K562 (cell line): ENCODE results near the gene TMEM225B. TPM values are rescaled to one million over a fixed set of nuclear protein-coding genes. Genes with fewer than 3 reads are reported as not detected.
"Not testable (repeated sequence)": the region's sequence is repeated elsewhere in the genome, so short reads cannot be mapped to it uniquely, and the experiment has no call there.

ENCODE experiments used
- ATAC-seq: fragments of 200-7000 bp; cut with Tn5 transposase; 3 replicates; pipeline ENCODE4 v1.9.1; 2020; ENCODE audit warnings: moderate library complexity
- BruUV-seq: library from RNA; stranded (reverse); fragments of 400-500 nt; replicated peaks from 2 replicates; lab custom pipeline; 2021; lab: Mats Ljungman, UMichigan
- CTCF ChIA-PET: fragments of 300-600 bp; formaldehyde crosslinking; extraction: SDS; loops from one replicate; lab custom pipeline; 2021; ENCODE audit warnings: low intra/inter-chr PET ratio; lab: Yijun Ruan, JAX
- POLR2A ChIA-PET: fragments of 300-600, 350-650 bp; sonication (Branson Sonifier 250); formaldehyde crosslinking; extraction: SDS; loops from one replicate; lab custom pipeline; 2021; ENCODE audit warnings: antibody characterized with exemption, inconsistent platforms; lab: Yijun Ruan, JAX
- DNase-seq, 4 experiments: peaks; one replicate each; pipeline versions ENCODE4 v3.0.0 to v3.0.0-alpha.2; 2011 to 2018; ENCODE audit warnings: low spot score in 3 of 4, mixed read lengths in 3 of 4; ENCODE audit errors: extremely low read depth in 1 of 4
- FAIRE-seq: peaks from 2 replicates; lab custom pipeline; 2011; peaks lifted over from hg19 to GRCh38; lab: Jason Lieb, UNC
- H2AFZ ChIP-seq: 2 replicates; pipeline ENCODE4 v1.6.0; 2011; ENCODE audit warnings: low read depth, low read length, control low read depth, inconsistent platforms
- H3K27ac ChIP-seq: fragments of 200-600 bp; 3 replicates; pipeline ENCODE4 v1.8.0; 2011; ENCODE audit warnings: low read depth, mild to moderate bottlenecking, control low read depth, inconsistent platforms, low read length, moderate library complexity, mixed read lengths; ENCODE audit errors: extremely low read depth
- H3K27me3 ChIP-seq, 2 experiments: fragments of 300-600 bp in 1 of 2; 2 replicates in 1 of 2; 3 replicates in 1 of 2; pipeline versions ENCODE4 v1.6.0 to v1.8.0; 2011; ENCODE audit warnings: inconsistent platforms in 2 of 2, low read length in 2 of 2, mild to moderate bottlenecking in 1 of 2, mixed read lengths in 1 of 2, moderate library complexity in 1 of 2; ENCODE audit not compliant: control insufficient read depth in 2 of 2, insufficient read depth in 2 of 2
- H3K36me3 ChIP-seq: fragments of 300-600 bp; 3 replicates; pipeline ENCODE4 v1.8.0; 2011; ENCODE audit warnings: mild to moderate bottlenecking, low read length, inconsistent platforms; ENCODE audit not compliant: control insufficient read depth, insufficient read depth
- H3K4me1 ChIP-seq, 2 experiments: fragments of 200-600 bp in 1 of 2; replicated peaks in 1 of 2; 2 replicates in 1 of 2; 3 replicates in 1 of 2; pipeline versions ENCODE4 v1.5.1 to v1.8.0; 2011; ENCODE audit warnings: inconsistent platforms in 2 of 2, low read length in 2 of 2, mild to moderate bottlenecking in 1 of 2, mixed read lengths in 1 of 2, moderate library complexity in 1 of 2; ENCODE audit not compliant: control insufficient read depth in 2 of 2, insufficient read depth in 2 of 2
- H3K4me2 ChIP-seq: 2 replicates; pipeline ENCODE4 v1.6.1; 2011; ENCODE audit warnings: low read length, control low read depth, inconsistent platforms, mixed read lengths; ENCODE audit not compliant: insufficient read depth
- H3K4me3 ChIP-seq: fragments of 200-600 bp; sonication (generic), shearing (Covaris generic); 2 replicates; pipeline ENCODE4 v1.5.1; 2016; ENCODE audit warnings: control low read depth, inconsistent platforms
- H3K79me2 ChIP-seq: fragments of 200-600 bp; 3 replicates; pipeline ENCODE4 v1.8.0; 2011; ENCODE audit warnings: low read length, inconsistent platforms; ENCODE audit not compliant: control insufficient read depth, insufficient read depth
- H3K9ac ChIP-seq, 2 experiments: 2 replicates each; pipeline versions ENCODE4 v1.6.0 to v1.6.1; 2011; ENCODE audit warnings: low read depth in 2 of 2, low read length in 2 of 2, control low read depth in 1 of 2, inconsistent platforms in 1 of 2, mild to moderate bottlenecking in 1 of 2, mixed read lengths in 1 of 2; ENCODE audit not compliant: insufficient read depth in 1 of 2
- H3K9me1 ChIP-seq: one replicate; pipeline ENCODE4 v1.6.0; 2011; ENCODE audit warnings: inconsistent platforms, mild to moderate bottlenecking, low read length, moderate library complexity; ENCODE audit not compliant: control insufficient read depth, insufficient read depth
- H3K9me3 ChIP-seq: replicated peaks from 2 replicates; pipeline ENCODE4 v1.5.1; 2011; ENCODE audit warnings: low read depth, low read length, inconsistent platforms; ENCODE audit not compliant: control insufficient read depth, insufficient read depth
- H4K20me1 ChIP-seq: replicated peaks from 2 replicates; pipeline ENCODE4 v1.6.1; 2011; ENCODE audit warnings: low read length, inconsistent platforms, mixed read lengths; ENCODE audit not compliant: control insufficient read depth, insufficient read depth
- ZC3H11A ChIP-seq: IDR thresholded peaks from 2 replicates; pipeline ENCODE4 v1.6.1; 2012; ENCODE audit warnings: low read depth, low read length, improper control_type of control experiment
- ZNF707 ChIP-seq: fragments of 250-450 bp; sonication (Bioruptor Pico); conservative IDR thresholded peaks from 2 replicates; pipeline ENCODE4 v1.8.0; 2022; ENCODE audit warnings: inconsistent platforms, mild to moderate bottlenecking, moderate library complexity
- whole genome bisulfite sequencing: fragments of 100-300 bp; shearing (Covaris generic); methylation state at CpG from one replicate; pipeline ENCODE4 v1.1.6; 2016; ENCODE audit warnings: low coverage, mixed read lengths; ENCODE audit not compliant: insufficient coverage; ENCODE audit errors: missing lambda C conversion rate; 5-methylcytosine and 5-hydroxymethylcytosine counted together
- in situ Hi-C: fragments of 300-500 bp; cut with MboI; formaldehyde crosslinking; loops from 4 replicates; pipeline ENCODE4 v1.15.0; 2018; ENCODE audit warnings: inconsistent platforms, mixed read lengths
- intact Hi-C: fragments of 100-400 bp; cut with micrococcal nuclease; formaldehyde crosslinking; loops from 2 replicates; pipeline ENCODE4 v1.14.2; 2022
- polyA plus RNA-seq, 8 experiments: library from polyadenylated mRNA; depleted of rRNA in 4 of 8; stranded (reverse) in 5 of 8; unstranded in 3 of 8; fragments of >200 nt; fragmentation: Nextera tagmentation in 2 of 8; fragmentation: Illumina TruSeq in 1 of 8; extraction: Ambion mirVana in 2 of 8; extraction: Trizol in 1 of 8; gene quantifications; 2 replicates each; pipeline versions ENCODE4 v1.2.1 to v1.2.3, GENCODE V29; 2011 to 2014; ENCODE audit warnings: inconsistent platforms in 1 of 8, missing spikeins in 1 of 8
- total RNA-seq, 7 experiments: library from RNA; depleted of rRNA in 6 of 7; stranded (reverse); fragments of >200 nt in 6 of 7; fragmentation: Illumina TruSeq in 2 of 7; extraction: Trizol in 2 of 7; gene quantifications; 2 replicates each; pipeline versions ENCODE4 v1.2.1 to v1.2.3, GENCODE V29; 2011 to 2021; ENCODE audit warnings: low replicate concordance in 1 of 7
- TF ChIP-seq, protein P1 (sequence below), 2 experiments: fragments of 450-650 bp in 1 of 2; sonication (generic) in 1 of 2; formaldehyde crosslinking in 1 of 2; IDR thresholded peaks in 1 of 2; conservative IDR thresholded peaks in 1 of 2; 2 replicates each; pipeline versions ENCODE4 v1.6.1 to v1.8.1; 2016 to 2023; ENCODE audit warnings: mild to moderate bottlenecking in 2 of 2, moderate library complexity in 2 of 2, inconsistent platforms in 1 of 2, missing genetic modification reagents in 1 of 2

Gene TMEM225B
- total and polyA plus RNA-seq, 9 of the 15 experiments (the other 6 are each of a cell fraction or from before 2014, with no cell fraction given), result 0.08 to 0.73 (median 0.56) TPM

DNA sequence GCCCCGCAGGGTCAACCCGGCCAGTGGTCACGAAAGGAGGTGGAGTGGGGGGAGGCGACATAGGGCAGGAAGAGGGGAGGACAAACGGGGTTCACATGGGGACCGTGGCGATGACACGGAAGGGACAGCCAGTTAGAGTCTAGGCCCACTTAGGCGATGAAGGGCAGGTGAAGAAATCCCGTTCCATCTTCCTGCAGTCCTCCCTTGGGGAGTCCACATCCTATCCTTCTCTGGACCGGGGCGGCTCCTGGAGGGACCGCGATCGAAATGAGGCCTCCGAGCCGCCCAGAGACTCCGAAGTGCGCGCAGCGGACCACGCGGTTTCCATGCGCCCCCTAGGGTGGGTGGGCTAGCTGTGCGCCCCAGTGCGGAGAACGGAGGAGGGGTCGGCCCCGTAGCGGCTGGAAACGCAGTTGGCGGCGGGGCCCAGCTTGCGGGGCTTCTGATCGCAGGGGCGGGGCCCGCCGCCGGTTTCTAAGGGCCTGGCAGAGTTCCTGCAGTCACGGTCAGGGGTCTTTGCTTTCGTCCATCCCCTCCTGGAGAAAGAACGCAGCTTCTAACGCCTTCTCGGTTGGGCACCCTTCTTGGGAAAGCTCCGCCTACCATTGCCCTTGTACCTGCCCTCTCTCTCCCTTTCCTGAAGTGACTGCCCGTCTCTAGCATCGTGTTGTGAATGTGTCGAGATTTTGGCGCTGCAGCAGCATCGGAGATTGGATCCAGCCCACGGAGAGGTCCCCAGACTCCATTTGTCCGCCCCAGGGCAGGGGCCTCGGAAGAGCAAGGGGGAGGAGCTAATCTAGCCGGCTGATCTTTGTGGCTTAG lies 17.9 kb upstream of the TMEM225B start (continued):
- TF ChIP-seq, protein P1, sequence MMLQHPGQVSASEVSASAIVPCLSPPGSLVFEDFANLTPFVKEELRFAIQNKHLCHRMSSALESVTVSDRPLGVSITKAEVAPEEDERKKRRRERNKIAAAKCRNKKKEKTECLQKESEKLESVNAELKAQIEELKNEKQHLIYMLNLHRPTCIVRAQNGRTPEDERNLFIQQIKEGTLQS (IDR thresholded peaks at IDR 0.05), result peak; percentile 49; the same call in 1 of the 2 replicates
- TF ChIP-seq, protein P1 (CRISPR knock-in tag; conservative IDR thresholded peaks at IDR 0.05), result no peak
- TF ChIP-seq ZNF707 (CRISPR knock-in tag), result no peak

DNA sequence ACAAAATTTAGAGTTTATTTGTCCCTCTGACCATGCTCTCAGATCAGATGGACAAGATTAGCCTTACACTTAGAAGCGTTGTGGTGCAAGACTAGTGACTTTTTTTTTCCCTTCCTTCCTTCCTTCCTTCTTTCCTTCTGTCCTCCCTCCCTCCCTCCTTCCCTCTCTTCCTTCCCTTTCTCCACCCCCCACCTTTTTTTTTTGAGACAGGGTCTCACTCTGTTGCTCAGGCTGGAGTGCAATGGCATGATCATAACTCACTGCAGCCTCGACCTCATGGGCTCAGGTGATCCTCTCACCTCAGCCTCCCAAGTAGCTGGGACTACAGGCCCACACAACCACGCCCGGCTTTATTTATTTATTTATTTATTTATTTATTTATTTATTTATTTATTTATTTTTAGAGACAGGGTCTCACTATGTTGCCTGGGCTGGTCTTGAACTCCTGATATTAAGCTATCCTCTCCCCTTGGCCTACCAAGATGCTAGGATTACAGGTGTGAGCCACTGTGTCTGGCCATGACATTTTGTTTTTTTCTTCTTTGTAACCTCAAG lies 17.2 kb upstream of the TMEM225B start:
- H3K9me1 ChIP-seq, CTCF ChIA-PET, H3K9ac ChIP-seq, H3K36me3 ChIP-seq, BruUV-seq, H3K9me3 ChIP-seq, FAIRE-seq, H3K4me3 ChIP-seq, H3K4me2 ChIP-seq, ATAC-seq, in situ Hi-C loops, H3K27ac ChIP-seq, H3K79me2 ChIP-seq, H2AFZ ChIP-seq, DNase-seq, intact Hi-C loops, H4K20me1 ChIP-seq: not testable (repeated sequence)
- peaks cover 0 to 17% of the 10 kb centered on the region in 2 experiments; a peak in 2 of 5 replicates for H3K4me1 ChIP-seq
- POLR2A ChIA-PET, result interaction anchor here (1.1 to 1.7 kb wide), 2 partner anchors 9 to 14 kb away, joined by 3 to 6 read pairs; no protein-coding TSS in a partner anchor
- peak; percentile 45; the same call in 1 of the 2 replicates for TF ChIP-seq ZC3H11A
- H3K27me3 ChIP-seq, result peaks cover 15 to 17% of the 10 kb centered on the region in 2 experiments; a peak in 3 of 5 replicates
- 23% methylated on average over 4 of the region's 4 CpGs for WGBS
